CD8-positive, alpha-beta memory T cell (primary cell): ENCODE measurements around the gene KRT84. TPM values are rescaled to one million over a fixed set of nuclear protein-coding genes. Genes with fewer than 3 reads are reported as not detected.

Experiments
- CTCF ChIA-PET: fragments of 350-600 bp; sonication (Branson Sonifier 250); formaldehyde crosslinking; loops from one replicate; lab custom pipeline; 2021; ENCODE audit warnings: antibody characterized with exemption; lab: Charles Lee
- POLR2A ChIA-PET: fragments of 350-600 bp; sonication (Branson Sonifier 250); formaldehyde crosslinking; loops from one replicate; lab custom pipeline; 2021; ENCODE audit warnings: antibody characterized with exemption; lab: Charles Lee
- DNase-seq, 5 donors: peaks; one replicate each; pipeline versions ENCODE4 v3.0.0 to v3.0.0-alpha.2; 2020 to 2022; ENCODE audit warnings: mixed read lengths in 1 of 5
- H3K27ac ChIP-seq: one replicate; pipeline ENCODE4 v1.7.0; 2013; ENCODE audit warnings: low read depth, mild to moderate bottlenecking, low read length, moderate library complexity
- H3K27me3 ChIP-seq: 2 replicates; pipeline ENCODE4 v1.7.0; 2013; ENCODE audit warnings: low read length, mild to moderate bottlenecking; ENCODE audit not compliant: insufficient read depth, poor library complexity, severe bottlenecking
- H3K36me3 ChIP-seq: 2 replicates; pipeline ENCODE4 v1.7.0; 2013; ENCODE audit warnings: mild to moderate bottlenecking, low read length, moderate library complexity; ENCODE audit not compliant: insufficient read depth
- H3K4me1 ChIP-seq: 2 replicates; pipeline ENCODE4 v1.7.0; 2013; ENCODE audit warnings: mild to moderate bottlenecking, low read length, moderate library complexity; ENCODE audit not compliant: insufficient read depth
- H3K4me3 ChIP-seq: 2 replicates; pipeline ENCODE4 v1.7.0; 2013; ENCODE audit warnings: mild to moderate bottlenecking, low read length
- H3K9me3 ChIP-seq: 2 replicates; pipeline ENCODE4 v1.7.0; 2013; ENCODE audit warnings: mild to moderate bottlenecking, low read length
- H3K27ac Mint-ChIP-seq, 8 donors: one replicate each; pipeline ENCODE4 v1.8.0; 2020 to 2021; ENCODE audit warnings: mixed read lengths in 8 of 8, mild to moderate bottlenecking in 6 of 8, inconsistent platforms in 3 of 8, moderate library complexity in 3 of 8
- H3K27me3 Mint-ChIP-seq, 2 donors: one replicate each; pipeline ENCODE4 v1.8.0; 2020 to 2021; ENCODE audit warnings: mixed read lengths in 2 of 2, mild to moderate bottlenecking in 1 of 2, moderate library complexity in 1 of 2
- H3K36me3 Mint-ChIP-seq, 3 donors: one replicate each; pipeline ENCODE4 v1.8.0; 2020 to 2021; ENCODE audit warnings: mixed read lengths in 3 of 3, inconsistent platforms in 1 of 3, mild to moderate bottlenecking in 1 of 3
- H3K4me1 Mint-ChIP-seq, 3 donors: one replicate each; pipeline ENCODE4 v1.8.0; 2020 to 2021; ENCODE audit warnings: mixed read lengths in 3 of 3, inconsistent platforms in 1 of 3, mild to moderate bottlenecking in 1 of 3
- H3K4me3 Mint-ChIP-seq, 7 donors: one replicate each; pipeline ENCODE4 v1.8.0; 2020 to 2021; ENCODE audit warnings: mixed read lengths in 7 of 7, mild to moderate bottlenecking in 6 of 7, moderate library complexity in 4 of 7, inconsistent platforms in 2 of 7
- H3K9me3 Mint-ChIP-seq, 5 donors: one replicate each; pipeline ENCODE4 v1.8.0; 2020 to 2022; ENCODE audit warnings: mixed read lengths in 5 of 5, mild to moderate bottlenecking in 3 of 5, moderate library complexity in 2 of 5, inconsistent platforms in 1 of 5
- polyA plus RNA-seq: library from polyadenylated mRNA; unstranded; fragments of 300-500 nt; fragmentation: Illumina TruSeq; gene quantifications from one replicate; pipeline ENCODE4 v1.2.3, GENCODE V29; 2021
- total RNA-seq, 2 experiments: library from RNA; stranded (reverse); gene quantifications; one replicate each; pipeline ENCODE4 v1.2.3, GENCODE V29; 2021

Gene KRT84
- total and polyA plus RNA-seq, 3 experiments from 2014 or later = not detected

DNA sequence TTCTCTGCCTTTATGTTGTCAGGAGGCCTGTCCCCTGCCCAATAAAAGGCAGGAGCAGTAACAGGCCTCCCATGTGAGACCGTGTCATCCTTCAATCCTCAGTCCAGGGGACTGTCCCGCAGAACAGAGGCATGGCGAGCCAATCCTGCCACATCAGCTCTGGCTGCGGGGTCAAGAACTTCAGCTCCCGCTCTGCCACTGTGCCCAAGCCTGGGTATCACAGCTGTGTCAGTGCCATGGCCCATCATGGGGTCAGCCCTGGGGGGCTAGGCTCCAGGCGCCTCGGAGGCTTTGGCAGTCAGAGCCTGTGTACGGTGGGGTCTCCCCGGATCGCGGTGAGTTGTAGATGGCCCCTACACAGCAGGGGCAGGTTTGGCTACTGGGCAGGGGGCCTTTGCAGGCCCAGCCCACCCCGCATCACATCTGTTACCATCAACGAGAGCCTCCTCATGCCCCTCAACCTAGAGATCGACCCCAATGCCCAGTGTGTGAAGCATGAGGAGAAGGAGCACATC lies 44.3 kb downstream of the KRT84 start:
- no peak overlapping the region for H3K27ac Mint-ChIP-seq
- H3K27me3 Mint-ChIP-seq = peaks cover 16 to 31% of the 10 kb centered on the region in 2 donors
- no peaks in the 10 kb centered on the region for H3K4me1 Mint-ChIP-seq
- Histone ChIP-seq H3K4me3 (no peak overlapping the region), H3K27me3 (no peaks in the 10 kb centered on the region), H3K27ac (no peak overlapping the region), H3K4me1 (no peaks in the 10 kb centered on the region), H3K9me3 (no peaks in the 10 kb centered on the region), H3K36me3 (no peaks in the 10 kb centered on the region)
- no peak overlapping the region for H3K4me3 Mint-ChIP-seq
- ChIA-PET POLR2A (interaction anchor here (0.5 kb wide), 1 partner anchor 292 kb away, joined by 3 read pairs; no protein-coding TSS in a partner anchor), CTCF (no interaction called here)
- peak in 1 of 5 donors; percentile 34 for DNase-seq
- H3K36me3 Mint-ChIP-seq = no peaks in the 10 kb centered on the region
- H3K9me3 Mint-ChIP-seq = peaks cover 0 to 9% (median 2%) of the 10 kb centered on the region in 5 donors

GRCh38 chr12:52338241-52338960 lies 47.1 kb downstream of the KRT84 start:
- Histone ChIP-seq H3K4me1 (no peaks in the 10 kb centered on the region), H3K4me3 (no peak overlapping the region), H3K9me3 (no peaks in the 10 kb centered on the region), H3K27me3 (no peaks in the 10 kb centered on the region), H3K36me3 (no peaks in the 10 kb centered on the region), H3K27ac (no peak overlapping the region)
- no peak overlapping the region for H3K27ac Mint-ChIP-seq
- ChIA-PET CTCF (interaction anchor here (1.6 to 2.1 kb wide), 2 partner anchors 10 to 11 kb away, joined by 4 to 9 read pairs; no protein-coding TSS in a partner anchor), POLR2A (no interaction called here)
- H3K36me3 Mint-ChIP-seq = peaks cover 0 to 4% (median 0%) of the 10 kb centered on the region in 3 donors
- peaks cover 23 to 43% of the 10 kb centered on the region in 2 donors for H3K27me3 Mint-ChIP-seq
- DNase-seq = no peak
- peaks cover 0 to 9% (median 2%) of the 10 kb centered on the region in 5 donors for H3K9me3 Mint-ChIP-seq
- H3K4me3 Mint-ChIP-seq = peak overlapping the region in 1 of 7 donors; percentile 10
- no peaks in the 10 kb centered on the region for H3K4me1 Mint-ChIP-seq

DNA sequence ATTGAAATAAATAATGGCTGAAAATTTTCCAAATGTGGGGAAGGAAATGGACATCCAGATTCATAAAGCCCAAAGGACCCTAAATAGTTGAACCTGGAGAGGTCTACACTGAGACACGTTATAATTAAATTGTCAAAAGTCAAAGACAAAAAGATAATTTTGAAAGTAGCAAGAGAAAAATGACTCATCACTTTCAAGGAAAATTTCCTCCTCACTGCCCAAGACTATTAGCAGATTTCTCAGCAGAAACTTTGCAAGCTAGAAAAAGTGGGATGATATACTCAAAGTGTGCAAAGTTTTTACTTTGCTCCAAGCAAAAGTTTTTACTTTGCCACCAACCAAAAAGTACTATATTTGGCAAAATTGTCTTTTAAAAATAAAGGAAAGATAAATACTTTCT lies 48.4 kb downstream of the KRT84 start:
- no peak overlapping the region for H3K4me3 ChIP-seq
- H3K36me3 ChIP-seq = no peaks in the 10 kb centered on the region
- H3K27ac ChIP-seq = no peak overlapping the region
- CTCF ChIA-PET = interaction anchor here (1.0 kb wide), 1 partner anchor 15 kb away, joined by 4 read pairs; no protein-coding TSS in a partner anchor
- peaks cover 0 to 4% (median 0%) of the 10 kb centered on the region in 3 donors for H3K36me3 Mint-ChIP-seq
- no peaks in the 10 kb centered on the region for H3K4me1 ChIP-seq
- peaks cover 24 to 43% of the 10 kb centered on the region in 2 donors for H3K27me3 Mint-ChIP-seq
- H3K27me3 ChIP-seq = no peaks in the 10 kb centered on the region
- no peak overlapping the region for H3K27ac Mint-ChIP-seq
- H3K9me3 ChIP-seq = no peaks in the 10 kb centered on the region
- no peak overlapping the region for H3K4me3 Mint-ChIP-seq
- no peaks in the 10 kb centered on the region for H3K4me1 Mint-ChIP-seq
- POLR2A ChIA-PET = no interaction called here
- H3K9me3 Mint-ChIP-seq = peaks cover 0 to 6% (median 2%) of the 10 kb centered on the region in 5 donors
- no peak for DNase-seq

- Mint-ChIP-seq H3K4me3 (no peak overlapping the region), H3K27me3 (peaks cover 22 to 40% of the 10 kb centered on the region in 2 donors), H3K4me1 (no peaks in the 10 kb centered on the region), H3K9me3 (peaks cover 0 to 6% (median 2%) of the 10 kb centered on the region in 5 donors), H3K36me3 (peaks cover 0 to 4% (median 0%) of the 10 kb centered on the region in 3 donors), H3K27ac (no peak overlapping the region)
- no peak for DNase-seq
- ChIA-PET POLR2A (no interaction called here), CTCF (interaction anchor here (1.0 kb wide), 1 partner anchor 15 kb away, joined by 4 read pairs; no protein-coding TSS in a partner anchor)
- H3K27me3 ChIP-seq = no peaks in the 10 kb centered on the region
- no peak overlapping the region for H3K4me3 ChIP-seq
- no peaks in the 10 kb centered on the region for H3K36me3 ChIP-seq
- no peaks in the 10 kb centered on the region for H3K4me1 ChIP-seq
- H3K9me3 ChIP-seq = no peaks in the 10 kb centered on the region
- H3K27ac ChIP-seq = no peak overlapping the region
Observed at GRCh38 chr12:52336641-52337040, 48.8 kb downstream of the KRT84 start.

DNA sequence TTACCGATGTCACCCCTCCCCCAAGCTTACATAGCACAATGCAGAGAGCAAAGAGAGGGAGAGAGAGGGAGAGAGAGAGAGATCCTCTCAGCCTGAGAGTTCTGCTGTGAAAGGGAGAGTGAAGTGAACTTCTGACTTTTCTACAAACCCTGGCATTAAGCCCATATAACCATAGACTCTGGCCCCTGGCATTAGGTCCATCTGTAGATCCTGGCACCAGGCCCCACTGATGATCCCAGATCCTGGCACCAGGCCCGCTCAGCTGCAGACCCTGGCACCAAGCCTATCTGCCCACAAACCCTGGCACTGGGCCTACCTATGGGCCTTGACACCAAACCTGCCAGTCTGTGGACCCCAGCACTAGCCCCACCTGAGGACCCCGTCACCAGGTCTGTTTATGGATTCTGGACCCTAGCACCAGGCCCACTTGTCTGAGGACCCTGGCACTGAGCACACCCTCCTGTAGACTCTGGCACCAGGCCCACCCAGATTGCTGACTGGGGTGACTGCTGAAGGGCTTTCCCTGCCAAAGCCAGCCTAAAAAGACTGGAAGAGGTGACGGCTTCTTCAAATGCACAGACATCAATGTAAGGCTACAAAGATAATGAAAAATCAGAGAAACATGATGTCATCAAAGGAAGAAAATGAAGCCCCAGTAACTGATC lies 49.7 kb downstream of the KRT84 start:
- Histone ChIP-seq H3K4me3 (no peak overlapping the region), H3K36me3 (no peaks in the 10 kb centered on the region), H3K4me1 (no peaks in the 10 kb centered on the region), H3K27me3 (no peaks in the 10 kb centered on the region), H3K27ac (no peak overlapping the region), H3K9me3 (no peaks in the 10 kb centered on the region)
- Mint-ChIP-seq H3K4me3 (no peak overlapping the region), H3K27ac (no peak overlapping the region), H3K9me3 (peaks cover 0 to 6% (median 2%) of the 10 kb centered on the region in 5 donors), H3K36me3 (peaks cover 0 to 4% (median 0%) of the 10 kb centered on the region in 3 donors), H3K27me3 (peaks cover 20 to 36% of the 10 kb centered on the region in 2 donors), H3K4me1 (no peaks in the 10 kb centered on the region)
- DNase-seq = peak in 1 of 5 donors; percentile 13
- ChIA-PET POLR2A (no interaction called here), CTCF (no interaction called here)

DNA sequence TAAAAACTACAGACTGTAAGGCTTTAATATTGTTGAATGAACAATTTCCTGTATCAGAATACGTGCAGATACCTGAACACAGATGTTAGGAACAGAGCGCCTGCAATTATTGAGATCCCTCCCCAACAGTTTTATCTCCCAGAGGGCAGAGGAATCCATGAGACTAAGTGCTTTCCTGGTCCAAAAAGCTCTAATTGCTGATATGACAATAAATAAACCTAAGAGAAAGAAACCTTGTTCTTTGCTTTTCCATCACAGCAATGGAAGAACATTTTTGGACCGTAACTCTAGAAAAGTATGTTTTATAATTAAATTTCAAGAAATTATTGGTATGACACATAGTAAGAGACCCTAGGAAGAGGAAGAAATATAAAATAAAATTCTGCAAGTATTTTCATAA lies 51.3 kb downstream of the KRT84 start:
- H3K36me3 Mint-ChIP-seq = peaks cover 0 to 4% (median 0%) of the 10 kb centered on the region in 3 donors
- H3K27ac Mint-ChIP-seq = no peak overlapping the region
- ChIA-PET POLR2A (no interaction called here), CTCF (no interaction called here)
- peaks cover 15 to 26% of the 10 kb centered on the region in 2 donors for H3K27me3 Mint-ChIP-seq
- Histone ChIP-seq H3K9me3 (no peaks in the 10 kb centered on the region), H3K4me3 (no peak overlapping the region), H3K36me3 (no peaks in the 10 kb centered on the region), H3K27me3 (no peaks in the 10 kb centered on the region), H3K4me1 (no peaks in the 10 kb centered on the region), H3K27ac (no peak overlapping the region)
- H3K9me3 Mint-ChIP-seq = peaks cover 0 to 6% (median 2%) of the 10 kb centered on the region in 5 donors
- H3K4me3 Mint-ChIP-seq = no peak overlapping the region
- H3K4me1 Mint-ChIP-seq = no peaks in the 10 kb centered on the region
- DNase-seq = no peak

DNA sequence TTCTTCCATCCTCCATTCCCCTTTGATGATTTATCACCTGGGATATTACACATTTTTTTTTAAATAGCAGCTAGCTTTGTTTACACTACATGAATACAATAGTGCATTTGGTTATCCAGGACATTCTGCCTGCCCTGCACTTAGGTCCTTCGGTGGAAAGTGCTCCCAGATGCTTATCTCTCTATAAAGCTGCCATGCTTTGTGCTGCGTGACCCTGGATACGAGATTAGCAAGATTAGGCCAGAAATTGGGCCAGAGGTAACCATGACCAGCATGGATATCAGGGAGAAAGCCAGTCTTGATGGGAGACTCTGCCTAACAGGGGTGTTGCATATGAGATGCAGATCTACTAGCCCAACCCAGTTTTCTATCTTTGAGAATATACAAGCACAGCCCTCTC lies 52.1 kb downstream of the KRT84 start:
- H3K4me3 ChIP-seq = no peak overlapping the region
- peaks cover 0 to 6% (median 2%) of the 10 kb centered on the region in 5 donors for H3K9me3 Mint-ChIP-seq
- no peak overlapping the region for H3K4me3 Mint-ChIP-seq
- H3K36me3 ChIP-seq = no peaks in the 10 kb centered on the region
- no peak overlapping the region for H3K27ac ChIP-seq
- no peaks in the 10 kb centered on the region for H3K27me3 ChIP-seq
- DNase-seq = no peak
- peaks cover 15 to 18% of the 10 kb centered on the region in 2 donors for H3K27me3 Mint-ChIP-seq
- no peak overlapping the region for H3K27ac Mint-ChIP-seq
- ChIA-PET POLR2A (no interaction called here), CTCF (no interaction called here)
- no peaks in the 10 kb centered on the region for H3K9me3 ChIP-seq
- H3K4me1 ChIP-seq = no peaks in the 10 kb centered on the region
- no peaks in the 10 kb centered on the region for H3K4me1 Mint-ChIP-seq
- peaks cover 0 to 4% (median 0%) of the 10 kb centered on the region in 3 donors for H3K36me3 Mint-ChIP-seq
